Dendritic cell treated with granulocyte-macrophage colony-stimulating factor and Interleukin-4, amounts not matched to agents 40 ng/mL and 50 ng/mL, for 4 days (primary cell): Measurements from ENCODE around the gene TUBA3D.
"Not testable (repeated sequence)": the region's sequence is repeated elsewhere in the genome, so short reads cannot be mapped to it uniquely, and the experiment has no call there.

Source experiments
- H3K27ac Mint-ChIP-seq: one replicate; pipeline ENCODE4 v1.8.0; 2022; ENCODE audit warnings: mild to moderate bottlenecking, mixed read lengths
- H3K27me3 Mint-ChIP-seq: one replicate; pipeline ENCODE4 v1.8.0; 2022; ENCODE audit warnings: mild to moderate bottlenecking, mixed read lengths
- H3K36me3 Mint-ChIP-seq: one replicate; pipeline ENCODE4 v1.8.0; 2022; ENCODE audit warnings: low read depth, mixed read lengths
- H3K4me1 Mint-ChIP-seq: one replicate; pipeline ENCODE4 v1.8.0; 2022; ENCODE audit warnings: low read depth, mixed read lengths
- H3K4me3 Mint-ChIP-seq: one replicate; pipeline ENCODE4 v1.8.0; 2022; ENCODE audit warnings: mild to moderate bottlenecking, moderate library complexity, mixed read lengths
- H3K9me3 Mint-ChIP-seq: one replicate; pipeline ENCODE4 v1.8.0; 2022; ENCODE audit warnings: mixed read lengths
- intact Hi-C: fragments of 100-400 bp; cut with micrococcal nuclease; formaldehyde crosslinking; loops from one replicate; pipeline ENCODE4 v1.15.0; 2022

Gene TUBA3D

DNA sequence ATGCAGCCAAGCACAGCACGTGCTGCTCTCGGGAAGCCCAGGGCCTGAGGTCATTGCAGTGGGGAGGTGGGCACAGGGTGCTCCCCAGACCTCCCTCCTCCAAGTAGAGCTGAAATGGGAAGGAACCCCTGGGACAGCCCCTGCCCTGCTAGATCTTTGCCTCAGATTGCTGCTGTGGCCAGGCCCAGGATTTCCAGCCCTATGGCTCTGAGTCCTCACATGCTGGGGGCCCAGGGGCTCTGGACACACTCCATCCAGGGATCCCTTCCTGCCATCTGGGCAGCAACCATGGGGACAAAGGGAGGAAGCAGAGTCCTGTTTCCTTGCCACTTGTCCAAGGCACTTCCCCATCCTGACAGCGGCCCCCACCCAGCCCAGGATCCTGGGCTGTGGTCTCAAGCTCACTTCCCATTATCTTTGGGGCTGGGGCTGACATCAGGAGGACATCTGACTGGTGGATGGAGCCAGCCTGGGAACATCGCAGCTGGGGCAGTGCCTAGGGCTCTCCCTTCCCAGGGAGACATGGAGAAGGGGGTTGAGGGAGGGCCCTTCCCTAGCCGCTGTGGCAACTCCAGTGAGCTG lies 54.0 kb downstream of the TUBA3D start:
- H3K27ac Mint-ChIP-seq, H3K9me3 Mint-ChIP-seq, H3K4me3 Mint-ChIP-seq, intact Hi-C loops, H3K36me3 Mint-ChIP-seq: not testable (repeated sequence)
- peaks cover 20% of the 10 kb centered on the region for H3K4me1 Mint-ChIP-seq
- peaks cover 40% of the 10 kb centered on the region for H3K27me3 Mint-ChIP-seq

DNA sequence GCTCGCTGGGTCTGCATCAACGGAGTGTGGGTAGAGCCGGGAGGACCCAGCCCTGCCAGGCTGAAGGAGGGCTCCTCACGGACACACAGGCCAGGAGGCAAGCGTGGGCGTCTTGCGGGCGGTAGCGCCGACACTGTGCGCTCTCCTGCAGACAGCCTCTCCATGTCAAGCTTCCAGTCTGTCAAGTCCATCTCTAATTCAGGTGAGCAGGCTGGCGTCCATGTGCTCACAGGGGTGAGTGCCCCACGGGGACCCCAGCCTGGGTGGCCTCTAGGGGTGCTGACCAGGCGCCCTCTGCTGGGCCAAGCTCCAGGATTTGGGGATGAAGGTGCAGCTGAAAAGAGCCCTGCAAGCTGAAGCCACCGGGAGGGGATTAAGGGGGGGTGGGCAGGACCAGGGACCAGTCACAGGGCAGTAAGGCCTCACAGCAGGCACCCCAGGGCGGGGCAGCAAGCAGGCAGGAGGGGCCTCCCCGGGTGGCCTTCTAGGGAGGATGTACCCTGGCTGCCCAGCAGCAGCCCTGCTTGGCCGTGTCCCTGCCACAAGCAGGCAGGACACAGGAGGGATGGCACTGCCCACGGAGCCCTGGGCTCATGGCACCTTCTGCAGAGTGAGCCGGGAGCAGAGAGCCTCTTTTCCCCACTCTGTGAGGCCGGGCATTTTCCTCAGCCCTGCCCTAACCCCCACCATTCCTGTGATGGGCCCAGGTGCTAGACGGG lies 54.9 kb downstream of the TUBA3D start:
- H3K4me1 Mint-ChIP-seq: peaks cover 20% of the 10 kb centered on the region
- H3K36me3 Mint-ChIP-seq, H3K27ac Mint-ChIP-seq, H3K9me3 Mint-ChIP-seq, intact Hi-C loops, H3K4me3 Mint-ChIP-seq: not testable (repeated sequence)
- H3K27me3 Mint-ChIP-seq: peaks cover 36% of the 10 kb centered on the region

DNA sequence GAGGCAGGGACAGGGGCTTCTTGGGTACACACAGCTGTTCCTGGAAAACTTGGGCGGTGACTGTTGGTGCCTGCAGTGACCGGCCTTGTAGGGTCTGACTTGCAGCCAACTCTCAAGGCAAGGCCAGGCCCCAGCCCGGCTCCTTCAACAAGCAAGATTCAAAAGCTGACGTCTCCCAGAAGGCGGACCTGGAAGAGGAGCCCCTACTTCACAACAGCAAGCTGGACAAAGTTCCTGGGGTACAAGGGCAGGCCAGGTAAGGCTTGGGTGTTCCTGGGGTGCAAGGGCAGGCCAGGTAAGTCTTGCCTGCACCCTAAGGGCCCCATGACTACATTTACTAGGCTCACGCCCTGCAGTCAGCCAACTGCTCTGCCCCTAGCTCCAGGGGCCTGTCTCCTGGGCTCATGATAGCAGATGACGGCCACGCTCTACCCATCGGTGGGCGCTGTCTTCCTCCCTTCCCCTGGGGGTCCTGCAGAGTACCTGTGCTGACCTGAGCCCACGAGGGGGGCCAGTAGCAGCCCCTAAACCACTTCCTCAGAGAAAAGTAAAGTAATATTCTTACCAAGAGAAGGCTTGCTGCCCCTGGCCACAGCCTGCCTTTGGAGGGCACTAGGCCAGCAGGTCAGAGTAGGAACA lies 55.7 kb downstream of the TUBA3D start:
- H3K36me3 Mint-ChIP-seq, intact Hi-C loops, H3K4me3 Mint-ChIP-seq, H3K9me3 Mint-ChIP-seq, H3K27ac Mint-ChIP-seq: not testable (repeated sequence)
- H3K4me1 Mint-ChIP-seq: peaks cover 20% of the 10 kb centered on the region
- H3K27me3 Mint-ChIP-seq: peaks cover 32% of the 10 kb centered on the region
